ENCODE measurements around the gene PFAS.
A peak's percentile ranks its signal among the peaks of the same experiment; 100 is the strongest.

The PFAS gene

DNA sequence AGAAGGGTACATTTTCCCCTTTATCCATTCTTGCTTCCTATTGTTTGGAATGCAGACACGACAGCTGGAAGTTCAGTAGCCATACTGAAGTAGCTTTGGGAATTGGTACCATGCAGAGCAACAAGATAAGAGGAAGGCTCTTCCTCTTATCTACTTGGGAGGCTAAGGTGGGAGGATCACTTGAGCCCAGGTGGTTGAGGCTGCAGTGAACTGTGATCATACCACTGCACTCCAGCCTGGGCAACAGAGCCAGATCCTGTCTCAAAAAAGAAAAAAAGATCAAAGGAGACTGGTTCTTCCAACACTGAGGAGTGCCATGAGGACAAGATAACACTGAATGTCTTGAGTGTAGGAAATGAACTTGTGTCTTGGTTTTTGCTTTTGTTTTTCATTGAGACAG lies 23.3 kb downstream of the PFAS start:
- DNase-seq, result no peak

DNA sequence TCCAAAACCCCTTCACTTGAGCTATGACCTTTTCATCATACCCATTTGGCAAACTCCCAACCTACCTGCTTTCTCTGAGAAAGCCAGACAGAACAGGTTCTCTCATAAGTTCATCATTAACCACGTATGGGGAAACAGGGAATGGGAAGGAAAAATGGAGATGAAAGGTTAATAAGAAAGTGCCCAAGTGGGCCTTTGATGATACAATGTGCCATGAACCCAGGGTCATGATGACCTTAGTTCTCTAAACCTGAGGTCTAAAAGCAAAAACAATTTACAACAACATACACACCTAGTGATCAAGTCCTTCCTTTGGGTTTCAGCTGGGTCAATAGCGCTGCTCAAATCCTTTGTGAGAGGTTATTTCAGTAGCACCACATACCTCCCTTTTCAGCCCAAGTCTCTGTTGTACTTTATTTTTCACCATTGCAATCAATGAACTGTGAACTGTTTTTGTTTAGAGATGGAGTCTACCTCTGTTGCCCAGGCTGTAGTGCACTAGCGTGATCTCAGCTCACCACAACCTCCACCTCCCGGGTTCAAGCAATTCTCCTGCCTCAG lies 24.9 kb downstream of the PFAS start:
- DNase-seq, result no peak

DNA sequence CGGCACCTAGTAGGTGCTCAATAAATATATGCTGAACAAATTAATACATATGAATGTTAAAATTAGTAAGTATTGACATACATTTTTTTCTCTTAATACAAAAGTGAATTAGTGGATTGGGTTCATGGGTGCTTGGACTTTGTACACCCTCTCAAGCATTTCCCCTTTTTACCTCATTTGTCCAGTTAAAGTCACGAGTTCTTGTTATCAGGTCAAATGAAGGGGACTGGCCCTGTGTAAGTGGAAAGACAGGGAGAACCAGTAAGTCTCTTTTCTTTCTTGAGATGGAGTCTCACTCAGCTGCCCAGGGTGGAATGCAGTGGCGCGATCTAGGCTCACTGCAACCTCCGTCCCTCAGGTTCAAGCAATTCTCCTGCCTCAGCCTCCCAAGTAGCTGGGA lies 25.7 kb downstream of the PFAS start:
- no peak for DNase-seq

DNA sequence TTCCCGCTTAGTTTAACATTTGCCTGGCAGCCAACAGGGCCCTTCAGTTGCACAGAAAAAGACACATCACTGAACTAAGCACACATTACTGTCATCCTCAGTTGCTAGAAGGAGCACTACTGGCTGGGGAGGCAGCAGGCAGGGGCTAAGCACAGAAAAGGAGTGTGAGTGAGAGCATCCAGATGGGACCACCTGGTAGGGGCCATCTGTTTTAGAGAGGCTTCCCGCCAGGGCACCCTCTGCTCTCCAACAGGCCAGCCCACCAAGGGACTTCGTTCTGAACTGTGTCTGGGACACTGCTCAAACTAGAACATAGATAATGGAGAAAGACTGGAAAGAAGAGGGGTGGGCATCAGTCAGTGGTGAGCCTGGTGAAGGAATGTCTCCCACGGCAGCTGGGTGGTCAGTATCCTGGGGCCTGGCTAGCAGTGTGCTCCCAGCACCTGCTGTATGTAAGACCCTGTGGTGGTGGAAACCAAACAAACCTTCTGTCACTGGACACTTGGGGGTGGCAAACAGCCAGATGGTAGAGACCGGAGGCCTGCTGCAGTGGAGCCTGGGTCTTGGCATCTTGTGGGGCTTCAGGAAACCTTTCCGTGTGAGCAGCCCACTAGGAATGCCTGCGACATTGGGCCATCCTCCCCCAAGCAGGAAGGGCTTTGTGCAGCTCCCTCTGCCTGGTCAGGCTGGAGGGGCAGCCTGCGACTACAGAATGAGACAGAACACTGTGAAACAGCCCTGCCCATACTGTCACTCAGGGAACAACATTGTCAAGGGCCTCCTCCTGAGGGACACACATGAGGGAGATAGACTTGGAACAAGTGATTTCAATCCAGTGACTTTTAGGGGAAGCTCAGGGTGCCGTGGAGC lies 26.6 kb downstream of the PFAS start:
- DNase-seq, result peak in 1 of 14 donors; percentile 8

DNA sequence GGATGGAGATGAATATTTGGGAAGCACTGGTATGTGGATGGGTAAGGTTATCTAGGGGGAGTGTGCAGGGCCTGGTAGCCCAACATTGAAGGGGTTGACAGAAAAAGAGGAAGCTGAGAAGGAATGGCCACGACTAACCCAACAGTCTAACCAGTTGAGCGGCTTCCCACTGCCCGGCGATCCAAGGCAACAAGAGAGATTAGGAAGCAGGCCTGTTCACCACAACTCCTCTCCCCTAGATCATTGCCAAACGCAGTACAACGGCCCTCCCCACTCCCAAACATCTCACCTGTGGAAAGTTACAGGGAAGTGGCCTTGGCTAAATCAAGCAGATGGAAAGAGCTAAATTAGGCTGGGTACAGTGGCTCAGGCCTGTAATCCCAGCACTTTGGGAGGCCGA lies 28.2 kb downstream of the PFAS start:
- no peak for DNase-seq

GRCh38 chr17:8282345-8282744 lies 33.3 kb downstream of the PFAS start:
- DNase-seq, result no peak

DNA sequence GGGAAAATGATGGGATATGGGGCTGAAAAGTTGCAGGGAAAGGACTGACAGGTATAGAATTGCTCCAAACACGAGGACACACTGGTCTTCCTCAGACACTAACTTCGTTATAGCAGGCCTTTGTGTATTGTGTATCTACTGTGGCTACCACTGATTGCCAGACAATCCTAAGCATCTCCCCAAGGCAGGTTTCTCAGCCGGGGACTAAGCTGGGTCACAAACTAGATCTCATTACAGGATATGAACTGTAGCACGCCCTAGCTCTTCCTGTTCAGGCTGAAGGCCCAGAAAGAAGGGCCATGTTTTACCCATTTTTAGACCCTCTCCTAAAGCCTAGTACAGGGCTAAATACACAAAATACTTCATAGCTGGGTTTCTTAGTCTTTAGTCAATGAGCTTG lies 34.3 kb downstream of the PFAS start:
- DNase-seq, result no peak

- no peak for DNase-seq
Measured at GRCh38 chr17:8284126-8284525, 35.0 kb downstream of the PFAS start.

GRCh38 chr17:8285270-8286181 lies 36.4 kb downstream of the PFAS start:
- DNase-seq, result no peak

- DNase-seq, result no peak
Measured at GRCh38 chr17:8287651-8288335, 38.7 kb downstream of the PFAS start.

DNA sequence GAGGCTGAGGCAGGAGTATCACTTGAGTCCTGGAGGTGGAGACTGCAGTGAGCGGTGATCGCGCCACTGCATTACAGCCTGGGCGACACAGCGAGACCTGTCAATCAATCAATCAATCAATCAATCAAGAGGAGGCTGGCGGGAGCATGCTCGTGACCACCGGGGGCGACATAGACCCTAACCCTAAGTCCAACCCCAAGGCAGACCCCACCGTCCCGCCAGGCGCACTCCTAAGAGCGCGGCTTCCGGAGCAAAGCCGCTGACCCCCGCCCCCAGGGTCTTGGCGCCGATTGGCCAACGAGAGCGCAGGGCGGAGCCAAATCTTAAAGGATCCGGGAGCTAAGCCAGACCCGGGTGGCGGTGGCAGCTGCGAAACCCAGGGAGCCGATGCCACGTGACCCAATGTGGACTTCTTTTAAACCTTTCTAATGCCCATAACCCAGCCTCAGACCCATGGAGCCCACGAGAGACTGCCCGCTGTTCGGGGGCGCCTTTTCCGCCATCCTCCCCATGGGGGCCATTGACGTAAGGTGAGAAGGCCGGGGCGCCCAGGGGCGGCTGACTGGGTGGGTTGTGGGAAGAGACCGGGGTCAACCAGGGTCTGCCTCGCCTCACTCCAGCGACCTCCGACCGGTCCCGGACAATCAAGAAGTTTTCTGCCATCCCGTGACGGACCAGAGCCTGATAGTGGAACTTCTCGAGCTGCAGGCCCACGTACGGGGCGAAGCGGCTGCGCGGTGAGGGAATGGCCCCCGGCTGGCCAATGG lies 39.4 kb downstream of the PFAS start, which contains the start of gene RANGRF:
Gene RANGRF (plus strand): TSS at position 335 of the 767 bp plus-strand sequence. CDS start 119 bp downstream, at position 454.
- peak; percentile 14 to 87 (median 79) for DNase-seq

DNA sequence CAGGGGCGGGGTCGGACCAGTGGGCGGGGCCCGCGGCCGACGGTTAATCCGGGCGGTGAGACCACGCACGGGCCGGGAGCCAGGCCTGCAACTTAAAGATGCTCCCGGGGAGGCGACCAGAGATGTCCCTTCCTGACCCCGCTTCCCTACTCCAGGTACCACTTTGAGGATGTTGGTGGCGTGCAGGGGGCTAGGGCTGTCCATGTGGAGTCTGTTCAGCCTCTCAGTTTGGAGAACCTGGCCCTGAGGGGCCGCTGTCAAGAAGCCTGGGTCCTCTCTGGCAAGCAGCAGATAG lies 40.0 kb downstream of the PFAS start:
- DNase-seq, result no peak

GRCh38 chr17:8290043-8290442 lies 41.0 kb downstream of the PFAS start:
- DNase-seq, result no peak

DNA sequence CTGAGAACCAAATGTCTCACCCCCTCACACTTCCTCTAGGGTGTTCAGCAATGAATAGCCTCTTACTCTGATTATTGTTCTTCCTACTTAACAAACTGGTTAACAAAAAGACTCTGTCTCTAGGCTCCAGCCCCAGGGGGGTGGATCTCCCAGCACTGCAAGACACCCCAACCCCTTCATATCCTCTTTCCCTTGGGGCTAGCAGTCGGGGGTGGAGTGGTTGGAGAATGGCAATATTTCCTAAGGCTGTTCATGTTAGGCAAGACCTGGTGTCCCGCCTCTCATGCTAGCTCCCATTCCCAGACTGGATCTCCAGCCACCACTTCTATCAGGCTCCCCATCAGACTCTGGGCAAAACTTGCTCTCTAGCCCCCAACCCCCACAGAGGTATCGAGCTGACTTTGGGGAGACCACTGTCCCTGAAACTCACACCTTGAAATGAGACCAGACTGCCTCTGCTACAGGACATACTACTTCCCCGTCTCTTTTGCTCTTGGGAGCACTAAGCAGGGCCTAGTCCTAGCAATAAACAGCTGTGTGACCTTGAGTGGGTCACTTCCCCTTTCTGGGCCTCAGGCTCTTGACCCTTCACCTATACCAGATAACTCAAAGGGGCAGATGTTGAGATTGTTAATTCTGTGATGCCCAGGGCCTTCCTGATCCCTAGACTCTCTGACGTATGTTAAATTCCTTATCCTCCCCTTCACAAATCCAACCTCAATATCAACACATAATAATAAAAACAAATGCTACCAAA lies 43.7 kb downstream of the PFAS start:
- DNase-seq, result no peak

DNA sequence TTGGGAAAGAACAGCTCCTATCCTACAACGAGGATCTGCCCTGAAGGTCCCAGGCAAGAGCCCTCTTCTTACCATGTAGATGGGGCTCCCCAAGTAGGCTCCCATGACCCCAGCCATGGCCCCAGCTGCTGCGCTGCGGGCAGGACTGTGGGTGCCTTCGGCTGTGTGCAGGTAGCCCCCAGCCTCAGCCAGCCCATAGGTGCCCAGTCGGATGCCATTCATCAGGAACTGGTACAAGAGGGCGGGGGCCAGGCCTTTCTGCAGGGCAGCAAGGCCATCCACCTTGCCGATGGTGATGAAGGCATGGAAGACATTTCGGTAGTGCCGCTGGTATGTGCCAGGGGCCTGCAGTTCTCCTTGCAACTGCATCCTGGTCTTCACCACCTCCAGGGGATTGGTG lies 45.3 kb downstream of the PFAS start:
- no peak for DNase-seq

GRCh38 chr17:8294814-8295316 lies 45.8 kb downstream of the PFAS start:
- peak in 1 of 14 donors; percentile 78 for DNase-seq

- no peak for DNase-seq
Measured at GRCh38 chr17:8300226-8300625, 51.1 kb downstream of the PFAS start.

GRCh38 chr17:8300627-8301242 lies 51.6 kb downstream of the PFAS start:
- peak in 11 of 14 donors; percentile 8 to 65 (median 16) for DNase-seq

DNA sequence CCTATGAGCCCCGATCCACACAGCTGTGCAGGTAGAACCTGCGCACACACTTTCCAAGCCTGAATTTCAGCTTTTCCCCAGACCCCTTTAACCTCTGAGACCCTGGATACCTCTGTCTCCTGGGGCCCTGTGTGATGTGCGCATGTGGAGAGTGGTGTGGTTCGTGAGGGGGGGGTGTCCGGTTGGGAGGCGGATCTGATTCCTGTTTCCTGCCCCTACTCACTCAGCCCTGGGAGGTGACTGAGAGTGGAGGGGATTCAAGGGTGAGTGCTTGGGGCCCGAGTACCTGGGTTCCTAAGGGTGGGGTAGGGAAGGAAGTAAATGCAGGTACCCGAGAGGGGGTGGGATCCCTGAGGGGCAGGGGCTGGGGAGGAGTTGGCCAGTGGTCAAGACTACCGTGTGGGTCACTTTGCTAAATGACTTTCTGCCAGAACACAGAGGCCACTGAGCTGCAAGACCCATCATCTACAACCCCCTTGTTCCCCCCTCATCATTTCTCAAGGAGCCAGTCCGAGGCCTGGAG lies 61.6 kb downstream of the PFAS start:
- DNase-seq, result no peak
